HEK293T (cell line): ENCODE measurements around the gene MPZL1.

Experiments used
- CTCF ChIA-PET: fragments of 350-600 bp; formaldehyde crosslinking; extraction: SDS; loops from one replicate; lab custom pipeline; 2021; ENCODE audit warnings: antibody characterized with exemption, inconsistent platforms; lab: Yijun Ruan, JAX
- POLR2A ChIA-PET: fragments of 350-600 bp; formaldehyde crosslinking; extraction: SDS; loops from one replicate; lab custom pipeline; 2020; ENCODE audit warnings: antibody characterized with exemption, inconsistent platforms; lab: Yijun Ruan, JAX
- DNase-seq: peaks from one replicate; pipeline ENCODE4 v3.0.0; 2012; ENCODE audit warnings: mixed read lengths; ENCODE audit errors: extremely low spot score
- ARNT ChIP-seq: fragments of 450-650 bp; IDR thresholded peaks from 2 replicates; pipeline ENCODE4 v1.6.1; 2017; ENCODE audit warnings: mild to moderate bottlenecking
- BHLHE40 ChIP-seq: fragments of 450-650 bp; IDR thresholded peaks from 2 replicates; pipeline ENCODE4 v1.6.1; 2016; ENCODE audit warnings: mild to moderate bottlenecking, moderate library complexity, borderline replicate concordance
- CTBP1 ChIP-seq: fragments of 450-650 bp; IDR thresholded peaks from 2 replicates; pipeline ENCODE4 v1.6.1; 2016; ENCODE audit warnings: borderline replicate concordance
- FOXA1 ChIP-seq: fragments of 450-650 bp; IDR thresholded peaks from 2 replicates; pipeline ENCODE4 v1.6.1; 2016; ENCODE audit warnings: mild to moderate bottlenecking
- FOXK2 ChIP-seq: fragments of 450-650 bp; IDR thresholded peaks from 2 replicates; pipeline ENCODE4 v1.6.1; 2016; ENCODE audit warnings: mild to moderate bottlenecking
- FOXM1 ChIP-seq: fragments of 450-650 bp; IDR thresholded peaks from 2 replicates; pipeline ENCODE4 v1.6.1; 2017; ENCODE audit warnings: mild to moderate bottlenecking, borderline replicate concordance
- HDGF ChIP-seq: fragments of 450-650 bp; IDR thresholded peaks from 2 replicates; pipeline ENCODE4 v1.6.1; 2017; ENCODE audit warnings: antibody characterized with exemption, borderline replicate concordance
- L3MBTL2 ChIP-seq: fragments of 450-650 bp; conservative IDR thresholded peaks from 2 replicates; pipeline ENCODE4 v1.6.1; 2016; ENCODE audit warnings: mild to moderate bottlenecking
- LEF1 ChIP-seq: fragments of 450-650 bp; IDR thresholded peaks from 2 replicates; pipeline ENCODE4 v1.6.1; 2017; ENCODE audit warnings: mild to moderate bottlenecking, borderline replicate concordance
- NFRKB ChIP-seq: fragments of 450-650 bp; IDR thresholded peaks from 2 replicates; pipeline ENCODE4 v1.6.1; 2016; ENCODE audit warnings: mild to moderate bottlenecking, moderate library complexity
- SP1 ChIP-seq: fragments of 450-650 bp; IDR thresholded peaks from 2 replicates; pipeline ENCODE4 v1.6.1; 2017
- SUZ12 ChIP-seq: fragments of 450-650 bp; IDR thresholded peaks from 2 replicates; pipeline ENCODE4 v1.6.1; 2016; ENCODE audit warnings: mild to moderate bottlenecking
- TARDBP ChIP-seq: fragments of 450-650 bp; IDR thresholded peaks from 2 replicates; pipeline ENCODE4 v1.6.1; 2016
- ZNF384 ChIP-seq: fragments of 450-650 bp; IDR thresholded peaks from 2 replicates; pipeline ENCODE4 v1.6.1; 2016
- TF ChIP-seq, protein P1 (sequence below): fragments of 450-650 bp; IDR thresholded peaks from 2 replicates; pipeline ENCODE4 v1.6.1; 2016

The MPZL1 gene

GRCh38 chr1:167815650-167816049 lies 93.9 kb downstream of the MPZL1 start:
- CTCF ChIA-PET: no interaction called here
- no peak for DNase-seq
- TF ChIP-seq FOXA1 (no peak), BHLHE40 (no peak), L3MBTL2 (no peak), CTBP1 (no peak), NFRKB (no peak), ARNT (no peak), FOXK2 (no peak), HDGF (no peak), FOXM1 (no peak), SUZ12 (no peak)
- POLR2A ChIA-PET: no interaction called here

GRCh38 chr1:167819849-167820683 lies 98.3 kb downstream of the MPZL1 start:
- TF ChIP-seq L3MBTL2 (peak; percentile 76), LEF1 (no peak)
- POLR2A ChIA-PET: no interaction called here
- peak; percentile 92 for DNase-seq
- CTCF ChIA-PET: no interaction called here

- no peak for DNase-seq
- ChIA-PET CTCF (no interaction called here), POLR2A (no interaction called here)
- TF ChIP-seq FOXA1 (no peak), FOXM1 (no peak), FOXK2 (no peak), HDGF (no peak), ZNF384 (no peak), BHLHE40 (no peak), CTBP1 (no peak), SP1 (no peak), TARDBP (no peak), NFRKB (no peak), SUZ12 (no peak), ARNT (no peak), L3MBTL2 (no peak)
- TF ChIP-seq, protein P1, sequence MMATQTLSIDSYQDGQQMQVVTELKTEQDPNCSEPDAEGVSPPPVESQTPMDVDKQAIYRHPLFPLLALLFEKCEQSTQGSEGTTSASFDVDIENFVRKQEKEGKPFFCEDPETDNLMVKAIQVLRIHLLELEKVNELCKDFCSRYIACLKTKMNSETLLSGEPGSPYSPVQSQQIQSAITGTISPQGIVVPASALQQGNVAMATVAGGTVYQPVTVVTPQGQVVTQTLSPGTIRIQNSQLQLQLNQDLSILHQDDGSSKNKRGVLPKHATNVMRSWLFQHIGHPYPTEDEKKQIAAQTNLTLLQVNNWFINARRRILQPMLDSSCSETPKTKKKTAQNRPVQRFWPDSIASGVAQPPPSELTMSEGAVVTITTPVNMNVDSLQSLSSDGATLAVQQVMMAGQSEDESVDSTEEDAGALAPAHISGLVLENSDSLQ: no peak
Measured at GRCh38 chr1:167820684-167821355, 99.0 kb downstream of the MPZL1 start.

GRCh38 chr1:167821356-167821685 lies 99.5 kb downstream of the MPZL1 start:
- TF ChIP-seq L3MBTL2 (no peak), HDGF (no peak), ZNF384 (no peak), ARNT (no peak), SUZ12 (no peak)
- TF ChIP-seq, protein P1: no peak
- DNase-seq: no peak
- ChIA-PET CTCF (no interaction called here), POLR2A (no interaction called here)

DNA sequence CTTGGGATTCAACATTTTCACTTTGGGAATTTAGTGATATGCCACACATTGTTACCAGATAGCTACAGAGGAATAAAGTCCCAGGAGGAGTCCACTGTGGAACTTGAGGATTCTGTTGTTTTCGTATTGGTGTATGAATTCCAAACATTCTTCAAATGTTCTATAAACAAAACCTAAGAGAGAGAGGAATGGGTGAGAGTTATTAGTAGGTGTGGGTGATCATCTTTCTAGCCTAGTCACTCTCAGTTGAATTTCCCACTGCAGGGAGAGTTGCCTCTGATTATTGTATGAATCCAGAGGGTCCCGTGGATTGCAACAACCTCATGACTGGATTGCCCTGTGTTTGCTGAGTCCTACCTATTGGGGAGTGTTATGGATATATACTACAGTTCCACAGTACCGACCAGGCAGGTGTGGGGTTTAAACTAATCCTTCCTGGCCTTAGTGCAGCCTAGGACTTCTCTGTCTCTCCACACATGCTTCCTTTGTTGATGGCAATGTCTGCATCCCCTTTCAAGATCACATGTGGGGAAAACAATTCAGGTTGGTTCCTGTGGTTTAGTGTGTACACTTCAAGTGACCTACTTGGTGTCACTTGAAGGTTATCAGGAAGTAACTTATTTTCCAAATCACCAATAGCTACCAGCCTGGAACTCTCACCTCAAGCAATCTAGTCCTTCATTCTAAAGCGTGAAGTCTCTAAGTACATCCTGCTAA lies 100.3 kb downstream of the MPZL1 start:
- no peak for TF ChIP-seq SP1
- no peak for TF ChIP-seq NFRKB
- TF ChIP-seq L3MBTL2: no peak
- no peak for TF ChIP-seq TARDBP
- no peak for TF ChIP-seq FOXM1
- no peak for TF ChIP-seq BHLHE40
- TF ChIP-seq, protein P1: no peak
- no peak for TF ChIP-seq ARNT
- TF ChIP-seq ZNF384: no peak
- DNase-seq: no peak
- ChIA-PET CTCF (no interaction called here), POLR2A (no interaction called here)

GRCh38 chr1:167824163-167824794 lies 102.5 kb downstream of the MPZL1 start:
- CTCF ChIA-PET: no interaction called here
- POLR2A ChIA-PET: interaction anchor here (0.9 kb wide), 1 partner anchor 111 kb away, joined by 4 read pairs; no protein-coding TSS in a partner anchor
- TF ChIP-seq NFRKB: no peak
- no peak for TF ChIP-seq FOXM1
- no peak for TF ChIP-seq ARNT
- no peak for DNase-seq
